Jurkat, Clone E6-1 (cell line): Measurements from ENCODE around the gene GRXCR2.
"Not testable (repeated sequence)": the region's sequence is repeated elsewhere in the genome, so short reads cannot be mapped to it uniquely, and the experiment has no call there.

Experiments used
- DNase-seq: peaks from one replicate; pipeline ENCODE4 v3.0.0-alpha.2; 2011; ENCODE audit warnings: low read depth, low spot score
- H3K4me3 ChIP-seq: 2 replicates; pipeline ENCODE4 v1.5.1; 2011; ENCODE audit warnings: mild to moderate bottlenecking, low read length, control low read depth, moderate library complexity

Gene GRXCR2

DNA sequence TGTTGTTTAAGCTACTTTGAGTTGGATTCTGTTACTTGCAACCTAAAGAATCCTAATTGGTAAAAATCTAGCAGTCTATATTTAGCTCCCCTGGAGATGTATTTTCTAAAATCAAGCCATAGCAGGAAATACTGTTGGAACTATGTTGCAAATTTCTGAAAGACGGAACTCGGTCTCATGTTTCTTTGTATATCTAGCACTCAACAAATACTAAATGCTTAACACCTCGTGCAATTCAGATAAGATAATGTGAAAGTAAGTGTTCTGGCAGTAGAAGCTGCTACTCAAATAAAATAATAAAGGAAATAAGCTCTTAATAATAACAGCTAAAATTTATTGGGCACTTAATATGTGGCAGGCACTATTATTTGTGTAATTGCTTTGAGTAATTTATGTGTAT is 26.7 kb downstream of the GRXCR2 start:
- H3K4me3 ChIP-seq = no peak overlapping the region

GRCh38 chr5:145841299-145841698 is 31.5 kb downstream of the GRXCR2 start:
- DNase-seq = no peak

More for the DNA sequence above, 26.7 kb downstream of the GRXCR2 start:
- DNase-seq = no peak

DNA sequence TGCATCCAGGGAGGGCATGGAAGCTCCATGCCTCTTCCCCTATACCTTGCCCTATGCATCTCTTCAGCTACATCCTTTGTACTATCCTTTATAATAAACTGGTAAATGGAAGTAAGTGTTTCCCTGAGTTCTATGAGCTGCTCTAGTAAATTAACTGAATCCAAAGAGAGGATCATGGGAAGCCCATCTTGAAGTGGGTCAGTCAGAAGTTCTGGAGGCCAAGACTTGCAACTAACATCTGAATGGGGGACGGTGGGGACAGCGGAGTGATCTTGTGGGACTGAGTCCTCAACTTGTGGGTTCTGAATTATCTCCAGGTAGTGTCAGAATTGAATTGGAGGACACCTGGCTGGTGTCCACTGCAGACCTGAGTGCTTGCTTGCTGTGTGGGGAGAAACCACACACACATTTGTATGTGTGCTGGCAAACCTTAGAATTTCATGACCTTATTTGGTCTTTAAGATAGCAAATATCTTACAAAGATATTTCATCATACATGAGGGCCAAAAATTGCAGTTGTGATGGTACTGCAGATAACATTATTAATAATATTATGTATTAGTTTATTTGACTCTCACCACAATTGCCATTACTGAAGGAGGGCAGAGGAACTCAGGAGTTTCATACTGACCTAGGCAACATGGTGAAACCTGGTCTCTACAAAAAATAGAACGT is 32.2 kb downstream of the GRXCR2 start:
- no peak for DNase-seq
- H3K4me3 ChIP-seq = no peak overlapping the region

More at GRCh38 chr5:145841299-145841698, 31.5 kb downstream of the GRXCR2 start:
- H3K4me3 ChIP-seq = no peak overlapping the region

DNA sequence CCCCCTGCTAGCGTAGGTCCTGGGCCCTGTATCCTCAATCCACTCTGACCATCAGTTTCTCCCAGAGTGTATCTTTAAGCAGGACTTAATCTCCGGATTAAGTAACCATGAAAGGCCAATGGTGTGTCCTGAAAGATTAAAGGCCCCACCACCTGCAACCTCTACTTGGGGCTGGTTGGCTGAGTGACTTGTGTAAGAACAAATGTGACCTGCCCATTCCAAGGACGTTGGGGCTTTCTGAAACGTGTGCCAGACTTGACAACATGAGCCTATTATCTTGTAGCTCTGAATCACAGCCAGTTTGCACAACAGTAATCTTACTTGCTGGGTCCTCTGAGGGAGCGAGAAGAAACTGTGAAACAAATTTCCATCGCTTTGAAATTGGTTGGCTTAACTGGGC is 34.5 kb downstream of the GRXCR2 start:
- no peak overlapping the region for H3K4me3 ChIP-seq
- DNase-seq = no peak

DNA sequence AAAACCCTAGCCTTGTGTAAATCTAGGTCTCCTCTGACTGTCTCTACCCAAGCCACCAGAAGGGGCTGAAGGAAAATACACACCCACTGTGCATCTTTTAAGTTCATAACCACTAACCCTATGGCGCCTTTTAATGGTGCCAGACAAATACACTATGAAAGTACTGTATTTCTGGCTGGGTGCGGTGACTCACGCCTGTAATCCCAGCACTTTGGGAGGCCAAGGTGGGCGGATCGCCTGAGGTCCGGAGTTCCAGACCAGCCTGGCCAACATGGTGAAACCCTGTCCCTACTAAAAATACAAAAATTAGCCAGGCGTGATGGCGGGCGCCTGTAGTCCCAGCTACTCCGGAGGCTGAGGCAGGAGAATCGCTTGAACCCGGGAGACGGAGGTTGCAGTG is 36.6 kb downstream of the GRXCR2 start:
- H3K4me3 ChIP-seq, DNase-seq: not testable (repeated sequence)

GRCh38 chr5:145835848-145836239 is 37.0 kb downstream of the GRXCR2 start:
- DNase-seq = no peak
- H3K4me3 ChIP-seq = no peak overlapping the region

- no peak for DNase-seq
- no peak within 1 kb of the TSS for H3K4me3 ChIP-seq
These were observed 37.6 kb downstream of the GRXCR2 start, which contains the start of gene PRELID2 for GRCh38 chr5:145834917-145835847. PRELID2 (minus strand) TSS chr5:145835342; CDS start chr5:145835251, 91 bp downstream.

- no peak for DNase-seq
- H3K4me3 ChIP-seq = no peak overlapping the region
These were observed 38.3 kb downstream of the GRXCR2 start for GRCh38 chr5:145834554-145834916.

GRCh38 chr5:145833631-145834200 is 39.1 kb downstream of the GRXCR2 start:
- H3K4me3 ChIP-seq = no peak overlapping the region
- DNase-seq = no peak

DNA sequence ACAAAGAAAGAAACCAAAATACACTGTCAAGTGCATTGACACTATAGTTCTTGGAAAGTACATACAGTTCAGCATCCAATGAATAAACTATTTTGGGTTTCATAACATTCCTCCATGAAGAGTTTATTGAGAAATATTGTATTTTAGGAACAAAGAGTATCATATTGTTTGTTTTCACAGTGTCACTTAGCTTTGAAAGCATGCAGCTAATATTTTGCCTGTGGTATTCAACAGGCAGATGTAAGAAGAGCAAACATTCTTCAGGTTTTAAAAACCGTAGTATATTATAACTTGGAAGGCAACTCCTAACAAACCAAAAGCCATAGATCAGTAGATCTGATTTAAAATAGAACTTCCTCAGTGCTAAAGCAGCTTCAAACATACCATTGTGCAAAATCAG is 42.2 kb downstream of the GRXCR2 start:
- no peak for DNase-seq
- H3K4me3 ChIP-seq = no peak overlapping the region

DNA sequence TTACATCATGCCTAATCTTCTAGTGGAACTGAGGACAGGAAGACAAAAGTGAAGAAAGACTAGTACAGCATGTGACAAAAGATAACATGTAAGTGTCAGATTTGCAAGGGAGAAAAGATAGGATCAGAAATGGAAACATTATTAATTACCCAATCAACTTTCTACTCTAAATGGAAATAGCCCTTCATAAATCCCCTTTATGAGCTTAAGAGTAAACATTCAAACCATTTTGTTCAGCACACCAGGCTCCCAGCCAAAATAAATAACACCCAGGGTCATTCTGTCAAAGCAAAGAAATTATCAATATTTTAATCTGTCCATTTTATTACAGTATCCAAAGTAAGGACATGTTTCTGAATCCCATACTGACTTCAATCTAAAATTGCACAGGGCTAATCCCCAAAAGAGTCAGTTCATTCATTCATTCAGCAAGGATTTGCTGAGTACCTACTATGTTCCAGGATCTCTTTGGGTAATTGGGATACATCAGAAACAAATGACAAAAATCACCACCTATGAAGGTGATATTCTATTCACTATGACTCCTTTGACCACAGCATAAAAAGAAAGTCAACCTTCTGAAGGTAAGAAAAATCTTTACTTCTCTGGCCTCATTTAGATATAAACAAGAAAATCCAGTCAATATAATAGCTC is 43.0 kb downstream of the GRXCR2 start:
- DNase-seq = no peak
- H3K4me3 ChIP-seq = no peak overlapping the region

DNA sequence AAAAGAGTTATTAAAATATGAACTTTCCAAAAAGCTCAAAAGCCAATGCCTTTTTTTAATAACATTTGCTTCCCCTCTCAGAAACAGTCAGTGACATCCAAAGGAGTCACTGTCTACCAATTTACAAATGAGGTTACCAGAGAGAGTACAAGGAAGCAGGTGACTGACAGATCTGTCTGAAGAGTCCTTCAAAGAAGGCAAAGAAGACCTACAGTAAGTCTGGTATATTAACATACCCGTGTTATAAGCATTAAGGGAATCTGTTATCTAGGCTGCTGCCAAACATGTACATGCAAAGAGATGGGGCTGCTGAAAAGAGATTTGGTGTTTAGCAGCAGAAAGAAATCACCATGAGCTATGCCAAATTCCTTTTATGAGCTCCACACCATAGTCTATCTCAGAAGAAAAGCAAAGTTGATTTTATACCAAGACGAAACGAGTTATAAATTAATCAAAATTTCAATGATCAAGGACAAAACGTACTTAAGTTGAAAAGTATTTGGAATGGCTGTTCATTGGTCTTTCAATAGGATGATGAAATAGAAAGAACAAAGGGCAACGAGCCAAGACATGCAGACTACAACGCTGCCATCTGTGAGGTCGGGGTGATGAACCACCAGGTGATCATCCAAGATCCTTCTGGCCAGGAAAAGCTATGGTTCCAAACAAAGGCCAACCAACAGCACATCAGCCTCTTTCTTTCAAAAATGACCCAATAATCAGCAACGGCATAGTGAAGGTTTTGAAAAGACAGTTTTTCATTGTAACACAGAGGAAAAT is 45.7 kb downstream of the GRXCR2 start:
- no peak for DNase-seq
- H3K4me3 ChIP-seq = no peak overlapping the region

DNA sequence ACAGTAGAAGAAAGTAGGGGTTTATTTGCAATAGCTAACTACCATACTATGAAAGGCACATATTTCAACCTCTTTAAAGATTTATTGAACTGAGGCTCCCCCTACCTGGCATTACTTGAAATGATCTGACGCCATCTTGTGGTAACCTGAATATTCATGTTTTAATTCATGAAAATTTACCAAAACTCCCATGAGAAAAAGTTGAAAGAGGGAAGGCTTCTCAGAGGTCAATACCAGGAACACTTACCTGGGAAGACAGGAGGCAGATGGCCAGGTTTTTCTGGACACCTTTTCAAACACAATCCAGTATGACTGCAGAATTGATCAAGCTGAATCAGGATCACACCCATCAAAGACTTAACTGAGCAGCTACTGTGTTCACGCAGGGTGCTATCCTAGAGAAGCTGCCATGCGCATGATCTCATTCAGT is 47.0 kb downstream of the GRXCR2 start:
- no peak overlapping the region for H3K4me3 ChIP-seq
- peak; percentile 63 for DNase-seq

GRCh38 chr5:145824040-145824439 is 48.8 kb downstream of the GRXCR2 start:
- DNase-seq = no peak
- no peak overlapping the region for H3K4me3 ChIP-seq

GRCh38 chr5:145818604-145819003 is 54.2 kb downstream of the GRXCR2 start:
- DNase-seq = no peak
- no peak overlapping the region for H3K4me3 ChIP-seq

GRCh38 chr5:145812877-145813276 is 59.9 kb downstream of the GRXCR2 start:
- no peak overlapping the region for H3K4me3 ChIP-seq
- DNase-seq = no peak

GRCh38 chr5:145811834-145812625 is 60.8 kb downstream of the GRXCR2 start:
- no peak overlapping the region for H3K4me3 ChIP-seq
- DNase-seq = peak; percentile 14
